Esophagus muscularis mucosa (tissue), 4 donors: ENCODE results near the gene ANO3. TPM values are rescaled to one million over a fixed set of nuclear protein-coding genes. Genes with fewer than 3 reads are reported as not detected.
A peak's percentile ranks its signal among the peaks of the same experiment; 100 is the strongest.

ENCODE experiments used
- DNase-seq: peaks from one replicate; pipeline ENCODE4 v3.0.0-alpha.2; 2017; ENCODE audit errors: extremely low spot score
- H3K27ac ChIP-seq, 4 donors: fragments of 200-600 bp; sonication (generic); replicated peaks in 1 of 4; 1 replicate in 3 of 4; 2 replicates in 1 of 4; pipeline ENCODE4 v1.5.1; 2016 to 2019; ENCODE audit warnings: mild to moderate bottlenecking in 1 of 4
- H3K27me3 ChIP-seq, 4 donors: fragments of 200-600 bp; sonication (generic); one replicate each; pipeline versions ENCODE4 v1.5.1 to v1.6.0; 2016 to 2019
- H3K36me3 ChIP-seq, 4 donors: fragments of 200-600 bp; sonication (generic); one replicate each; pipeline ENCODE4 v1.5.1; 2016 to 2019
- H3K4me1 ChIP-seq, 4 donors: fragments of 200-600 bp; sonication (generic); one replicate each; pipeline ENCODE4 v1.5.1; 2016 to 2019
- H3K4me3 ChIP-seq, 4 donors: fragments of 200-600 bp; sonication (generic); 1 replicate in 2 of 4; 2 replicates in 2 of 4; pipeline ENCODE4 v1.5.1; 2016 to 2019; ENCODE audit warnings: mild to moderate bottlenecking in 4 of 4, moderate library complexity in 1 of 4
- H3K9me3 ChIP-seq, 4 donors: fragments of 200-600 bp; sonication (generic); 1 replicate in 3 of 4; 2 replicates in 1 of 4; pipeline ENCODE4 v1.5.1; 2016 to 2019
- EP300 ChIP-seq: sonication (generic); formaldehyde crosslinking; IDR thresholded peaks from one replicate; pipeline ENCODE4 v1.6.1; 2017; ENCODE audit warnings: antibody characterized with exemption
- POLR2A ChIP-seq: fragments of 450-650 bp; IDR thresholded peaks from one replicate; pipeline ENCODE4 v1.6.1; 2017; ENCODE audit warnings: antibody characterized with exemption, moderate library complexity, mild to moderate bottlenecking, low read depth
- POLR2AphosphoS5 ChIP-seq, 2 donors: sonication (generic); formaldehyde crosslinking; IDR thresholded peaks; one replicate each; pipeline ENCODE4 v1.6.1; 2017; ENCODE audit warnings: antibody characterized with exemption in 2 of 2
- WGBS: methylation state at CpG from one replicate; pipeline ENCODE4 v1.1.5; 2018; 5-methylcytosine and 5-hydroxymethylcytosine counted together
- intact Hi-C: fragments of 100-400 bp; cut with DNase I; formaldehyde crosslinking; loops from one replicate; pipeline ENCODE4 v1.15.1; 2023
- total RNA-seq, 4 donors: library from RNA; depleted of rRNA; stranded (reverse); fragments of >200 nt; gene quantifications; one replicate each; pipeline versions ENCODE4 v1.1.0 to v1.2.1, GENCODE V29; 2016
- TF ChIP-seq, protein P1 (sequence below), 3 experiments: fragments of 200-600 bp in 2 of 3; fragments of 450-650 bp in 1 of 3; sonication (generic) in 2 of 3; IDR thresholded peaks; one replicate each; pipeline ENCODE4 v1.5.1; 2017 to 2019; ENCODE audit warnings: antibody characterized with exemption in 3 of 3, mild to moderate bottlenecking in 2 of 3, moderate library complexity in 1 of 3

ANO3 gene
- total RNA-seq, 4 donors from 2014 or later = 0.17 TPM; not detected in 3

DNA sequence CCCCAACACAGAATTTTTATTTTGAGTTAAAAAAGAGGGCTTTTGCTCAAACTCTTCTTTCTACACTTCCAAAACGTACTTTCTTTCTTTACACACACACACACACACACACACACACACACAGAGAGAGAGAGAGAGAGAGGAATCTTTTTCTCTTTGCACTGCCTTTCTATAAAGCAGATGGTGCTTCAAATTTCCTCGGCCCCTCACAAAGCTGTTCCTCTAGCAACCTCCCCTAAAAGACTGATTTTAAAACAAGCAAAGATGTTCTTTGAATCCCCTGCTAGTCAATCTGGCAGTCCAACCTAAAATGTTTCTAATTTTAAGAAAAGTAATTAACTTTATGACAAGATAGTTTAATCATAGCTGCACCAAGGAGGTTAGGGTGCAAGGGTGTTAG is 2.7 kb upstream of the ANO3 start:
- H3K27me3 ChIP-seq = no peaks in the 10 kb centered on the region
- no peak overlapping the region for H3K27ac ChIP-seq
- no peaks in the 10 kb centered on the region for H3K9me3 ChIP-seq
- peaks cover 0 to 15% (median 12%) of the 10 kb centered on the region in 4 donors for H3K4me1 ChIP-seq
- intact Hi-C loops = no loop called here
- no peak for DNase-seq
- TF ChIP-seq EP300 (no peak), POLR2A (no peak), POLR2AphosphoS5 (IDR thresholded peaks at IDR 0.05) (no peak)
- TF ChIP-seq, protein P1, sequence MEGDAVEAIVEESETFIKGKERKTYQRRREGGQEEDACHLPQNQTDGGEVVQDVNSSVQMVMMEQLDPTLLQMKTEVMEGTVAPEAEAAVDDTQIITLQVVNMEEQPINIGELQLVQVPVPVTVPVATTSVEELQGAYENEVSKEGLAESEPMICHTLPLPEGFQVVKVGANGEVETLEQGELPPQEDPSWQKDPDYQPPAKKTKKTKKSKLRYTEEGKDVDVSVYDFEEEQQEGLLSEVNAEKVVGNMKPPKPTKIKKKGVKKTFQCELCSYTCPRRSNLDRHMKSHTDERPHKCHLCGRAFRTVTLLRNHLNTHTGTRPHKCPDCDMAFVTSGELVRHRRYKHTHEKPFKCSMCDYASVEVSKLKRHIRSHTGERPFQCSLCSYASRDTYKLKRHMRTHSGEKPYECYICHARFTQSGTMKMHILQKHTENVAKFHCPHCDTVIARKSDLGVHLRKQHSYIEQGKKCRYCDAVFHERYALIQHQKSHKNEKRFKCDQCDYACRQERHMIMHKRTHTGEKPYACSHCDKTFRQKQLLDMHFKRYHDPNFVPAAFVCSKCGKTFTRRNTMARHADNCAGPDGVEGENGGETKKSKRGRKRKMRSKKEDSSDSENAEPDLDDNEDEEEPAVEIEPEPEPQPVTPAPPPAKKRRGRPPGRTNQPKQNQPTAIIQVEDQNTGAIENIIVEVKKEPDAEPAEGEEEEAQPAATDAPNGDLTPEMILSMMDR (IDR thresholded peaks at IDR 0.05) = no peak
- H3K4me3 ChIP-seq = no peak overlapping the region
- WGBS = 47% methylated on average over 2 of the region's 2 CpGs
- H3K36me3 ChIP-seq = no peaks in the 10 kb centered on the region

DNA sequence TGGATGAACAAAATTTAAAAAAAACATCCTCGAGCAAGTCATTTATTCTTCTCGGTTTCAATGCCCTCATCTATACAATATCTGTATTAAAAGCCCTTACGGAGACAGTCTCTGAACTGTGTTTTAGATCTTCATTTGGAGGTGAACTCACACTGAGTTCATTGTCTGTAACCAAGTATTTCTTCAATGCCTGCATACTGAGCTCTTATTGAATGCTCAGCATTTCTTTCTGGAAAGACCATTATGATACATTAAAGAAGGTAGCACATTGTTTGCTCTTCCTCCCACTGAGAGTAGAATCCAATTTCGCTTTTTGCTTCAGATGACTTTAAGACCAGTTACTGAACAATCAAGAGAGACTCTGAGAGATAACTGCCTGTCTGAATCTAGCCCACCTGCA is 1.7 kb upstream of the ANO3 start:
- H3K27me3 ChIP-seq = no peaks in the 10 kb centered on the region
- peaks cover 0 to 15% (median 12%) of the 10 kb centered on the region in 4 donors for H3K4me1 ChIP-seq
- WGBS = 89% methylated on average over 4 of the region's 4 CpGs
- no peak overlapping the region for H3K27ac ChIP-seq
- TF ChIP-seq POLR2AphosphoS5 (IDR thresholded peaks at IDR 0.05) = no peak
- TF ChIP-seq POLR2A = no peak
- TF ChIP-seq EP300 = no peak
- TF ChIP-seq, protein P1 (IDR thresholded peaks at IDR 0.05) = no peak
- no peak overlapping the region for H3K4me3 ChIP-seq
- no peak for DNase-seq
- intact Hi-C loops = loop anchor here (10.0 kb wide), 1 partner anchor 315 kb away; no protein-coding TSS in a partner anchor
- no peaks in the 10 kb centered on the region for H3K36me3 ChIP-seq
- H3K9me3 ChIP-seq = no peaks in the 10 kb centered on the region

DNA sequence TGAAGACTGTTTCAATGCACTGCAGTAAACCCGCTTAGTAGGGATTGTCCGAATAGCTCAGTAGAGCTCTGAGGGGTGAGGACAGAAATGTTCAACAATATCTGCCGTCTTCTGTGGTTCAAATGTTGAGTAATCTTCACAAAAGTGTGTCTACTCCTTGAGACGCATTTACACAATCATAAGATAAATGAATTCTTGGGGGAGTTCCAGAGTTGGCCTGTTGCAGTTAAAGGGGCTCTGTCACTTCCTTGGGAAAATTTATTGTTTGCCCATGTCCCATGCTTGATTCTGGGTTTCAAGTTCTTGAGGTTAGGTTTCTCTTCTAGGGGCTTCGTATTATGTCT is 614 bp downstream of the ANO3 start:
- no peak for DNase-seq
- TF ChIP-seq POLR2AphosphoS5 (IDR thresholded peaks at IDR 0.05) (no peak), POLR2A (no peak), EP300 (no peak)
- TF ChIP-seq, protein P1 (IDR thresholded peaks at IDR 0.05) = no peak
- Histone ChIP-seq H3K27me3 (no peaks in the 10 kb centered on the region), H3K36me3 (no peaks in the 10 kb centered on the region), H3K4me1 (peaks cover 0 to 15% (median 12%) of the 10 kb centered on the region in 4 donors), H3K4me3 (peak overlapping the region; percentile 46 to 58 (median 48)), H3K9me3 (no peaks in the 10 kb centered on the region), H3K27ac (no peak overlapping the region)
- WGBS = 24% methylated on average over 5 of the region's 5 CpGs
- intact Hi-C loops = loop anchor here (10.0 kb wide), 1 partner anchor 312 kb away; no protein-coding TSS in a partner anchor

- DNase-seq = no peak
- intact Hi-C loops = loop anchor here (10.0 kb wide), 1 partner anchor 311 kb away; no protein-coding TSS in a partner anchor
- Histone ChIP-seq H3K27me3 (no peaks in the 10 kb centered on the region), H3K4me3 (no peak overlapping the region), H3K9me3 (no peaks in the 10 kb centered on the region), H3K27ac (no peak overlapping the region), H3K4me1 (peaks cover 0 to 15% (median 12%) of the 10 kb centered on the region in 4 donors), H3K36me3 (no peaks in the 10 kb centered on the region)
- WGBS = 84% methylated on average over 3 of the region's 3 CpGs
- TF ChIP-seq POLR2A (no peak), POLR2AphosphoS5 (IDR thresholded peaks at IDR 0.05) (no peak), EP300 (no peak)
- TF ChIP-seq, protein P1 (IDR thresholded peaks at IDR 0.05) = no peak
Observed at GRCh38 chr11:26333906-26334305, 2.0 kb downstream of the ANO3 start.

GRCh38 chr11:26335903-26336302 is 4.0 kb downstream of the ANO3 start:
- DNase-seq = no peak
- Histone ChIP-seq H3K4me1 (peaks cover 0 to 15% (median 12%) of the 10 kb centered on the region in 4 donors), H3K36me3 (no peaks in the 10 kb centered on the region), H3K9me3 (no peaks in the 10 kb centered on the region), H3K4me3 (no peak overlapping the region), H3K27me3 (no peaks in the 10 kb centered on the region), H3K27ac (no peak overlapping the region)
- no peak for TF ChIP-seq POLR2A
- no peak for TF ChIP-seq POLR2AphosphoS5 (IDR thresholded peaks at IDR 0.05)
- TF ChIP-seq, protein P1 (IDR thresholded peaks at IDR 0.05) = no peak
- TF ChIP-seq EP300 = no peak
- intact Hi-C loops = loop anchor here (10.0 kb wide), 1 partner anchor 309 kb away; no protein-coding TSS in a partner anchor
